ENCODE data around the gene ATL1.
"Not testable (repeated sequence)": the region's sequence is repeated elsewhere in the genome, so short reads cannot be mapped to it uniquely, and the experiment has no call there.

The ATL1 gene

DNA sequence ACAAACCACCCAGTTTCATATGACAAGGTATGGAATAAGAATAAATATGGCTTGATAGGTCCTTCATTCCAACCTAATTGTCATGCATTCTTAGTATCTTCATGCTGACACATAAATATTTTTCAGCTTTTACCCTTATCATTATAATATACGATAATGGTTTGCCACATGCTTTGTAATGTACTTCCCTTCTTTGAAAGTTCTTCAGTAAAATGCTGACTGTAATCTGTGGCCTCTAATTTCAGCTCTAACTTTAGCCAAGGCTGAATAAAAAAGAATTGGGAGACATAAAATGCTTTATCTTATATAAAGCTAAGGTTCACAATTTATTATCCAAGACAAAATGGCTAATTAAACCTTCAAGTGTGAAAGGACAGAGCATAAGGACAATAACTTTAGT is 24.9 kb upstream of the ATL1 start:
- no peak for DNase-seq (ENCODE audit: low read depth in 2 of 2)

DNA sequence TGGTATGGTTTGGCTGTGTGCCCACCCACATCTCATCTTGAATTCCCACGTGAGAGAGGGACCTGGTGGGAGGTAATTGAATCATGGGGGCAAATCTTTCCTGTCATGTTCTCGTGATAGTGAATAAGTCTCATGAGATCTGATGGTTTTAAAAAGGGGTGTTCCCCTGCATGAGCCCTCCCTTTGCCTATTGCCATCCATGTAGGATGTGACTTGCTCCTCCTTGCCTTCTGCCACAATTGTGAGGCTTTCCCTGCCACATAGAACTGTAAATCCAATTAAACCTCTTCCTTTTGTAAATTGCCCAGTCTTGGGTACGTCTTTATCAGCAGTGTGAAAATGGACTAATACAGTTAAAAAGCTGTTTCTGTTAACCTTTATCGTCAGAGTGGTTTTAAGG is 21.9 kb upstream of the ATL1 start:
- DNase-seq (ENCODE audit: low read depth in 2 of 2): not testable (repeated sequence)

DNA sequence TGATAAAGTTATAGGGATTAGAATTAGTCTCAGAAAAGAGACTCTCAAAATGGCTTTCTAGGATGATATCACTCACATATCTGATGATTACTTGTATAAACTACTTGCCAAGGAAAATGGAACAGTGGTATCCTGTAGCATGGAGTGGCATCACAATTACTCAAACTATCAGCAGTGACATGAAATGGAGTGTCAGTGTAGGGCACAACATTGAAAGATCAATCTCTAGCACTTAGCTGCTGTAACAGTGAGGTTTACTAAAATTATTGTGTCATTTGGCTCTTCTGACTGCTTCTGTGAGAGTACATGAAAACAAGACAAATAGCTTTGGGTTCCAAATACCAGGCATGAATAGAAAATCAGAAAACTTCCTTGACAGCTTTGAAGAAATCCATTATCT is 20.9 kb upstream of the ATL1 start:
- no peak for DNase-seq (ENCODE audit: low read depth in 2 of 2)

DNA sequence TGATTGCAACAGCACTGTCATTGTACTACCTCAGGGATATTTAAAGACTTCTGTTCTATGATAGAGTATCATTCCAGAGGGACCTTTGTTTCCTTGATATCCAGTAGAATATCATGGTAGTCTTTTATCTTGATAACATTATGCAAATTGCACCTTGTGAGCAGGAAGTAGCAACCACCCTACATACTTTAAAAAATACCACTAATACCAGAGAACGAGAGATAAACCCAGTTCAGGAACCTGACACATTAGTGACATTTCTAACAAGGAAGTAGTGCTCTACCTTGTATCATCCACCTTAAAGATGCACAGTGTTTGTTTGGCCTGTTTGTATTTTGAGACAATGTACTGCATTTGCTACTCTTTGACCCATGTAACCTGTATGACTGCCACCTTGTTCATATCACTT is 18.8 kb upstream of the ATL1 start:
- DNase-seq (ENCODE audit: low read depth in 2 of 2): no peak

DNA sequence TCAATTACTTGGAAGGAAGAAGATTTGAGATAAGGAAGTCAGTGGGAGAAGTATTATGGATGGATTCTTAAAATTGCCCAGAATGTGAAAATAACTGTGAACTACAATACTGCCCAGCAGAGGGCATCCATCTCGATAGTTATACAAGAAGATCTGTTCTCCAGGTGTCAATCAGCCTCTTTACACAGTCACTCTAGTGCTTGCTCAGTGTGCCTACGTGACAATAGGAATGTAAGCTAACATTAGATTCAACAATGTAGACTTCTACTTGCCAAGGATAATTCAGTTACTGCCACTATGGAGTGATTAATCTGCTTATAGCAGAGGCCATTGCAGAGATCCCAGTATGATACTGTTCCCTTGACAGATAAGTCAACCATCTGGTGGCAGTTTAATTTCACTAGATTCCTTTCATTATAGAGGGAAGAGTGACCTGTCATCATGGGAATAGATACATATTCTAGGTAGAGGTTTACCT is 17.0 kb upstream of the ATL1 start:
- no peak for DNase-seq (ENCODE audit: low read depth in 2 of 2)

DNA sequence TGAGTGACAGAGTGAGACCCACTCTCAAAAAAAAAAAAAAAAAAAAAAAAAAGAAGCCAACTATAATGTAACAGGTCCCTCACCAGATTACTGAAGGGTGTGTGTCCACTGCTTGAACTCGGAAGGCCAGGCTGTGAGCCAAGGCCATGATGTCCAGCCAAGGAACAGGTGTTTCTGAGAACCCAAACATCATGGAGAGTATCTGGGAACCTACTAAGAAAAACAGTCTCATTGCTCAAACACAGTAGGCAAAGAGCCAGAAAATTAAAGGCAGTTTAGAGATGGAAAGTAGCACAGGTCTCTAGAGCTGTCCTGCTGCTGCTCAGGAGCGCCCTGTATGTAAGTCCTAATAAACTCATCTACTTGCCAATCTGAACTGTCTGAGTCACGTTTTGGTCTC is 15.0 kb upstream of the ATL1 start:
- no peak for DNase-seq (ENCODE audit: low read depth in 2 of 2)

DNA sequence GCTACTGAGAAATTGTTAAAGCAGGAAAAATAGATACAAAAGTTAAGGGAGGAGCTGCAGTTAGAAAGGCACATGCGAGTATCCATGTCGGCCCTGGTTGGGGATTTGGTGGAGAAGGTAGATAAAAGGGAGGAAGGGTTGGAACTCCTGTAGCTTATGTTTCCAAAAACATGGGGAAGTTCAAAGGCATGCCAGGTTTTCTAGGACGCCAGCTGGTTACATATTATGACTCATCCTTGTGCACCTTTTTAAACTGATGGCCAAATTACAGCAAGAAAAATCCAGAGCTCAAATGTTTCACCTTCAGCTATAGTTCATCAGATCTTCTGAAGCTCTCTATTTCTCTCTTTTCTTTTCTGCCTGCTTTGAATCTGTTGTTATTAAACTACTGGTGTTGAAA is 14.3 kb upstream of the ATL1 start:
- no peak for DNase-seq (ENCODE audit: low read depth in 2 of 2)

DNA sequence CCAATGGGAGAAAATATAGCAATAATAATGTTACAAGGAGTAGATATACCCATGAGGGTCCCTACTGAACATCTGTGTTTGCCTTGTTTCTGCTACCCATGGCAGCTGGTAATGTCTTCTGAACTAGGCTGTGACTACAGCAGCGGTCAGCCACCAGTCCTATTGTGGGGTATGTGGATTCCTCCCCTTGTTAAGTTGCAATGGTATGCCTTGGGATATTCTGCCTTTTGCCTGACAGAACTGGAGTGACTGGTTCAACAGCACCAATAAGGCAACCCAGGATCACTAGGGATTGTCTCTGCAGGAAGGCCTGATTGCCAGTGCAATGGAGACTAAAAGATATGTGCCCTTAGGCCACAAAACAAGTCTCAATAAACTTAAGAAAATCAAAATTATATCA is 9.7 kb upstream of the ATL1 start:
- no peak for DNase-seq (ENCODE audit: low read depth in 2 of 2)

DNA sequence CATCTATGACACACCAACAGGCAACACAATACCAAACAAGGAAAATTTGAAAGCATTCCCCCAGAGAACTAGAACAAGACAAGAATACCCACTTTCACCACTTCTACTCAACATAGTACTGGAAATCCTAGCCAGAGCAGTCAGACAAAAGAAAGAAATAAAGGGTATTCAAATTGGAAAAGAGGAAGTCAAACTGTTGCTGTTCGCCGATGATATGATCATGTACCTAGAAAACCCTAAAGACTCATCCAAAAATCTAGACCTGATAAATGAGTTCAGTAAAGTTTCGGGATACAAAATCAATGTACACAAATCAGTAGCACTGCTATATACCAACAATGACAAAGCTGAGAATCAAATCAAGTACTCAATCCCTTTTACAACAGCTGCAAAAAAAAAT is 8.1 kb upstream of the ATL1 start:
- no peak for DNase-seq (ENCODE audit: low read depth in 2 of 2)

DNA sequence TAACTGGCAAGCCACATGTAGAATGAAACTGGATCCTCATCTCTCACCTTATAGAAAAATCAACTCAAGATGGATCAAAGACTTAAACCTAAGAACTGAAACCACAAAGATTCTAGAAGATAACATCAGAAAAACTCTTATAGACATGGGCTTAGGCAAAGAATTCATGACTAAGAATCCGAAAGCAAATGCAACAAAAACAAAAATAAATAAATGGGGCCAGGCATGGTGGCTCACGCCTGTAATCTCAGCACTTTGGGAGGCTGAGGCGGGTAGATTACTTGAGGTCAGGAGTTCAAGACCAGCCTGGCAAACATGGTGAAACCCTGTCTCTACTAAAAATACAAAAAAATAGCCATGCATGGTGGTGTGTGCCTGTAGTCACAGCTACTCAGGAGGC is 7.1 kb upstream of the ATL1 start:
- not testable (repeated sequence) for DNase-seq (ENCODE audit: low read depth in 2 of 2)

DNA sequence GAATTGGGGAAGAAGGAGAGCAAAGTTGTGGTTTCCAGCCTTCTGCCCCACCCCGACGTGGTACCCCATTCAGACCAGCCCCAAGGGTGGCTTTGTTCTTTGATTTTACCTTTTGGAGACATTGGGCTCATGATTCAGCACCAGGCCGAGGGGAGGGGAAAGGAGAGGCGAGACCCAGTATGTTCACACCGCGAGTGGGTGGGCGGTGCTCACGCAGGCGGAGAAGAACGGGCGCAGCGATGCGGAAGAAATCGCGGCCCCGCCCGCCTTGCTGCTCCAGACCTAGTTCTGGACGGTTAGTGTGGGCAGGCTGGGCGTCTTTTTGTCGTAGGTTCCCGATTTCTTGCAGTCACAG is 963 bp downstream of the ATL1 start:
- DNase-seq (ENCODE audit: low read depth in 2 of 2): no peak

DNA sequence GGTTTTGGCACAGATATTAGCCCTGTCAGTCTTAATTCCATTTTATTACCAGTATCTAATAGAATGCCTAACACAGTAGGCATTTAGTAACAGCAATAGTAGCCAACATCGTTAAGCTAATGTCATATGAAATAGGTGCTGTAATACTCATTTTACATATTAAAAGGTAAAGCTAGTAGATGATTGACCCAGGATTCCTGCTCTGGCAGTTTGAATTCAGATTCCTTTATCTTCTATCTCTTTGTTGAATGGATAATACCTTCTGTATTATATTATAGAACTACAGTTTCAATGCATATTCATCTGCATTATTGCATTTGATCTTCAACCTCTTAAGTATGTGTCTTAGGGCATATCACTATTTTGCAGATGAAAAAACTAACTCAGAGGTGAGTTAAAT is 2.9 kb downstream of the ATL1 start:
- no peak for DNase-seq (ENCODE audit: low read depth in 2 of 2)

DNA sequence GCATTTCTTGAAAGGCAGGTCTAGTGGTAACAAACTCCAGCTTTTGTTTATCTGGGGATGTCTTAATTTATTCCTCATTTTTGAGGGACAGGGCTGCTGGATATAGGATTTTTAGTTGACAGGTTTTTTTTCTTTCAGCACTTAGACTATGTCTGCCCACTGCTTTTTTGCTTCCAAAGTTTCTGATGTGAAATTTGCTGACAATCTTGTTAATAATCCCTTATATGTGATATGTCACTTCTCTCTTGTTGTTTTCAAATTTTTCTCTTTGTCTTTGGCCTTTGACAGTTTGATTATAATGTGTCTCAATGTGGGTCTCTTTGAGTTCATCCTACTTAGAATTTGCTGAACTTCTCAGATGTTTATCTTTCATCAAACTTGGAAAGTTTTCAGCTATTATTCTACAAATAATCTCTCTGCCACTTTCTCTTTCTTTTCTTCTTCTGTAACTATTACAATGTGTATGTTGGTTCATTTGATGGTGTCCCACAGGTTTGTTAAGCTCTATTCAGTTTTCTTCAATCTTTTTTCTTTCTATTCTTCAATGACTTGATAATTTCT is 9.8 kb downstream of the ATL1 start:
- DNase-seq (ENCODE audit: low read depth in 2 of 2): no peak

DNA sequence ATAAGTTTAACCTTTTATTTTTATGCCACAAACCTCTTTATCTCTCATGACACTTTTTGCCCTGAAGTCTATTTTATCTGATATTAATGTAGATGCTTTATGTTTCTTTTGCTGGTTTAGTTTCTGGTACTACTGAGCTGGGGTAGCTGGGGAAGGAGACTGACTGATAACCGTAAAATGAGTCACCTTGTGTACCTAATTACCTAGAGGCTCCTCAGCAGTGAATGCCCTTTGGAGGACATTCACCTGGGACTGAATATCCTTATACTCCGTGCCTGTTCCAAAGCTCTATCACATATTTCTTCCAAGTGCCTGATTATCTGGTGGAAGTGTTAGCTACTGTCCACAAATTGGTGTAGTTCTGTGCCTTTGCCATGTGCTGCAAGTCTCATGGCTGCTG is 13.9 kb downstream of the ATL1 start:
- no peak for DNase-seq (ENCODE audit: low read depth in 2 of 2)

DNA sequence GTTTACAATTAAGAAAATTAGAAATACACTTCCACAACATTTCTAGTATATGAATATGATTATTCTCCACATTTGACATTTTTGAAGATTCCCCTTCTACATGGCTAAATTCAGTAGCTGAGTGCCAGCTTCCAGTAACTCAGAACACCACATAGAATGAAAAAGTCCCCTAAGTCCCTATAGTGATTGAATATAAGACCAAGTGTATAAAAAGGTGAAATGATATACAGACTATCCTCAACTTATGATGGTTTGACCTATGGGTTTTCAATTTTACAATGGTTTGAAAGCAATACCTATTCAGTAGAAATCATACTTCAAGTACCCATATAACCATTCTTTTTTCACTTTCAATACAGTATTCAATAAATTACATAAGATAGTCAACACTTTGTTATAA is 15.8 kb downstream of the ATL1 start:
- DNase-seq (ENCODE audit: low read depth in 2 of 2): no peak

DNA sequence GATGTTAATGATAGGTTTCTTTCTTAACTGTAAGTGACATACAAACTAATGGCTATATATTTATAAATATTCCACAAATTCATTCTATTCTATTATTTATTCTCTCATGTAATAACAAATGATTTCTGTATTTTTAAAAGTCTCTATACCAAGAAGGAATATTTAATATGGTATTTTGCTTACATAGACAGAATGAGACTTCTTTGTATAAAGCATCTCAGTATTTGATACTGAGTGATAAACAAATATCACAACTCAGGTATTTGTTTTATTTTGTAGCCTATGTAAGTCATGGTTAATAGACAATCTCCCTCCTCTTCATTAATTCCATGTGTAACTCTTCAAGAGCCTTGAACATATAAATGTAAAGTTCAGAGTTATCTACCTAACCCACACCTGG is 18.0 kb downstream of the ATL1 start:
- no peak for DNase-seq (ENCODE audit: low read depth in 2 of 2)

DNA sequence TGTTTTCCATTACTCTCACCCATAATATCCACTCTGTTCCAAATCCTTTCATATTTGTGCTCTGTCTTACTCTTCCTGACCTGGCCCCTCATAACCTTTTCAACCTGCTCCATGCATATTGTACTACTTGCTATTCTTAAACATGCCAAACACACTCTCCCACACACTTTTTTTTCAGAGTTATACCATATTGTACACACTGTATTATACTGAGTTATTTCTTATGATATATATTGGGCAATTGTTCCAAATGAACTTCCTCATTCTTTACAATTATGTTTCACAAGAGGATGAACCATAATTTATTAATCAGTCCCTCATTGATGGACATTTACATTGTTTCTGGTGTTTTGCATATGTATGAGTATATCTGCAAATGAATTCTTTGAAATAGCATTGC is 18.5 kb downstream of the ATL1 start:
- DNase-seq (ENCODE audit: low read depth in 2 of 2): no peak

DNA sequence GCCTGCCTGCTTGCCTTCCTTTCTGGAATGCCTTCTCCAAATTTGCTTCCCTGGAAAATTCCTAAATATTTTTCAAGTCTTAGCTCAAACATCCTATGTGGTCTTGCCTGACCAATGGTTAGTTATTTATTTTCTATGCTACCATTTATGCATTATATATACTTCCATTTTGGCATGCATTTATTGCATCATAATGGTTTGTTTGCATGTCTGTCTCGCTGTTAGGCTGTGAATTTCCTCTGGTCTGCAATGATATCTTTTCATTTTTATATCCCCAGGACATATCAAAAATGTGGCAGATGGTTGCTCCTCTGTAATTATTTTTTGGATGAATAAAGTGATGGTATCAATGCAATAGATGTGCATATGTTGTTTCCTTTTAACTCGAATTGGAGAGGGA is 30.5 kb downstream of the ATL1 start:
- DNase-seq (ENCODE audit: low read depth in 2 of 2): no peak

DNA sequence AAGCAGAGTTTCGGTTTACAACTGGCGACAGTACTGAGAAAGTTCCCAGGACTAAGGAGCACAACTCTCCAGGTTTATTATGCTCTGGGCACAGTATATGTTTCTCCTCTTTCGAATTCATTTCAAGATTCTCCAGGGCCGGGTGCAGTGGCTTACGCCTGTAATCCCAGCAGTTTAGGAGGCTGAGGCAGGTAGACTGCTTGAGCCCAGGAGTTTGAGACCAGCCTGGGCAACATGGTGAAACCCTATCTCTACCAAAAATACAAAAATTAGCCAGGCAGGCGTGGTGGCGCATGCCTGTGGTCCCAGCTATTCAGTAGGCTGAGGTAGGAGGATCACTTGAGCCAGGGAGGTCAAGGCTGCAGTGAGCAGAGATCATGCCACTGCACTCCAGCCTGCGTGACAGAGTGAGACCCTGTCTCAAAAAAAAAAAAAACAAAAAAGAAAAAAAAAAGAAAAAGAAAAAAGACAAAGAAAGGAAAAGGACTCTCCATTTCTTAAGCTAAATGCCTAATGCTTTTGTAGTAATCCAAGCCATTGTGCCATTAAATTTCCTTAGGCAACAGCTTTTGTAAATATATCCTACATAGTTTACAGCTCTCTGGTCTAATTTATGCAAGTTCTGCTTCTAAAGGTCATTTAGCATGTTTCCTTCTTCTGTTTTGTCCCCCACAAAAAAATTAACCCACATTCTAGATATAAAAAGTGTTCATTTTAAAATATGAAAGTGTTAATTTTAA is 34.8 kb downstream of the ATL1 start:
- DNase-seq (ENCODE audit: low read depth in 2 of 2): no peak

DNA sequence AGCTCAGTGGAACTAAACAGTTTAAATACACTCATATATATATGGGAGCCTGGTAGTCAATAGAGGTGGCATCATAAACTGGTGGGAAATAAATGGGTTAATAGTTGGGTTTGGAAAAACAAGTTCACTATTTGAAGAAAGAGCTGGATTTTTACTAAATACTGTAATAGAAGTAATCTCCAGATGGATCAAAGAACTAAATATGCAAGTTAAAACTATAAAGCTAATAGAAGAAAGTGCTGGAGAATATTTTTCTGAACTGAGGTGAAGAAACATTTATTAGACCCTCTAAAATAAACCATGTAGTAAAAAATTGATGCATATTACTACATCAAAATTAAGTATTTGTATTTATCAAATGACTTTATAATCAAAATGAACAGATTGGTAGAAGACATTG is 38.8 kb downstream of the ATL1 start:
- no peak for DNase-seq (ENCODE audit: low read depth in 2 of 2)

DNA sequence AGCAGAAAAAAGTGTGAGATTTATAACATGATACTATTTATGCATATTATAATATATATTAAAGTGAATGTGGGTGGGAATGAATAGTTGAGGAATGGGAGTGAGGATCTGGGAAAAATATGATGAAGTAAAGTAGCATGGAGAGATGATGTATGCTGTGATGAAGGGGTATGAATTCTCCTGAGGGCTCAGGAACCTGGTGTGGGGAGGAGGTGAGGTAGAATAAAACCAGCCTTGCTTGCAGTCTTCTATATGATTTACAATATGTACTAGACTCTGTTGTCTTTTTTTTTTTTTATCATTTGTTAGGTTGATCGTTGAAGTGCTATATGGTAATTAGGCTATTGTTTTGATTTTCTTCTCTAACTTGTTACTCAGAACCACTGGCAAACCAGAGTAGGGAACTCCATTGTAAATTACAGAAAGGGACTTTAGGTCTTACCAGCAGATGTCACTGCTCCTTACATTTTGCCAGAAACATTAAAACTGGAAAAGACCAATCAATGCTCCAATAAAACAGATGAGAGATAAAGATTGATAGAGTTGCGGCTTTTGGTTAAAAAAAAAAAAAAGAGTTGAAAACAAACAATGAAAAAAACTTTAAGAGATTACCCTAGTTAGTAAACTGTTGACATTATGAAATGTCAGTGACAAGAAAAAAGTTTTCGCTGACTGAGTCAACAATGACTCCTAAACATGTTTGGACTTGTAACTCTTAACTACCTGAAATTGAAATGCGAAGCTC is 39.9 kb downstream of the ATL1 start:
- no peak for DNase-seq (ENCODE audit: low read depth in 2 of 2)

DNA sequence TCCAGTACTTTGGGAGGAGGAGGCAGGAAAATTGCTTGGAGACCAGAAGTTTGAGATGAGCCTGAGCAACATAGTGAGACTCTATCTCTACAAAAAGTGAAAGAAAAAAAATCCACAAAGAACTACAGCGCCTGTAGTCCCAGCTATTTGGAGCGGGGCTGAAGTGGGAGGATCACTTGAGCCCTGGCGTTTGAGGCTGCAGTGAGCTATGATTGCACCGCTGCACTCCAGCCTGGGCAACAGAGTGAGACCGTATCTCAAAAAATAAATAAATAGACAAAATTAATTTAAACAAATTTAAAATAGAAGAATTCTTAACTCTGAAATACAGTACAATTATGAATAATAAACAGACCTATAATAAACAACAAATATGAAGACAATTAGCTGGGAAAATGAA is 40.9 kb downstream of the ATL1 start:
- DNase-seq (ENCODE audit: low read depth in 2 of 2): no peak

DNA sequence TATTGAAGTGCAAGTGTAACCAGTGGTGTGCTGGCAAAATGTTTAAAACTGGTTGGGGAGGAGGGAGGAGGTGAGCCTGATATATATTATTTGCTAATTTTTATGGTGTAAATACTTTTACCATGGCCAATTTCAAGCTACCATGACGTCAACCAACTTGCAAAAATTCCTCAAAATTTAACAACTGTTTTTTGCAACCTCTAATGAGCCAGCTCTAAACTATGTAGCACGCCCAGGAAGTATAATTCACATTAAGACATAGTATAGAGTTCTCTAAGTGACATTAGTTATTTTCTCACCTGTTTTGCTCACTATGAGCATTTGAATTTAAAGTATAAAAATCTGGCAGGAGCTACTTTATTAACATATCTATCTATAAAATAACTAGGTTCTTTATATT is 41.4 kb downstream of the ATL1 start:
- DNase-seq (ENCODE audit: low read depth in 2 of 2): no peak
